Right lobe of liver (tissue), 6 donors: Measurements from ENCODE around the gene LHX5. TPM values are rescaled to one million over a fixed set of nuclear protein-coding genes. Genes with fewer than 3 reads are reported as not detected.

Source experiments
- ATAC-seq, 4 donors: fragments of 200-7000 bp; cut with Tn5 transposase; one replicate each; pipeline ENCODE4 v1.9.1; 2020; ENCODE audit warnings: mild to moderate bottlenecking in 4 of 4, moderate library complexity in 4 of 4
- DNase-seq, 3 donors: peaks; one replicate each; pipeline ENCODE4 v3.0.0-alpha.2; 2020
- H3K27ac ChIP-seq, 3 donors: fragments of 200-600 bp; one replicate each; pipeline ENCODE4 v1.8.0; 2022
- H3K27me3 ChIP-seq, 2 donors: fragments of 200-600 bp; one replicate each; pipeline ENCODE4 v1.8.0; 2022
- H3K36me3 ChIP-seq, 4 donors: fragments of 200-600 bp; sonication (generic) in 1 of 4; one replicate each; pipeline versions ENCODE4 v1.5.1 to v1.8.0; 2017 to 2022; ENCODE audit warnings: control low read depth in 1 of 4
- H3K4me1 ChIP-seq, 4 donors: fragments of 200-600 bp; sonication (generic) in 1 of 4; one replicate each; pipeline versions ENCODE4 v1.5.1 to v1.8.0; 2017 to 2022; ENCODE audit warnings: control low read depth in 1 of 4
- H3K4me3 ChIP-seq, 3 donors: fragments of 200-600 bp; one replicate each; pipeline ENCODE4 v1.8.0; 2022
- H3K9me3 ChIP-seq, 4 donors: fragments of 200-600 bp; sonication (generic) in 1 of 4; one replicate each; pipeline versions ENCODE4 v1.5.1 to v1.8.0; 2017 to 2022; ENCODE audit warnings: control low read depth in 1 of 4
- POLR2A ChIP-seq: fragments of 450-650 bp; IDR thresholded peaks from one replicate; pipeline ENCODE4 v1.6.1; 2017; ENCODE audit warnings: antibody characterized with exemption, mild to moderate bottlenecking
- WGBS: methylation state at CpG from one replicate; pipeline ENCODE4 v1.1.6; 2018; ENCODE audit warnings: low coverage, low lambda C conversion rate; ENCODE audit not compliant: insufficient coverage; ENCODE audit errors: missing lambda C conversion rate; 5-methylcytosine and 5-hydroxymethylcytosine counted together
- intact Hi-C, 2 donors: fragments of 100-400 bp; cut with DNase I; formaldehyde crosslinking; loops; one replicate each; pipeline versions ENCODE4 v1.11.2 to v1.14.1; 2022
- total RNA-seq, 6 experiments: library from RNA; depleted of rRNA in 2 of 6; stranded (reverse); fragments of >200 nt in 2 of 6; fragmentation: NEBNext Ultra II Directional in 3 of 6; extraction: Animal tissue kit (Norgen Biotek cat#: 25700) in 3 of 6; gene quantifications; one replicate each; pipeline versions ENCODE4 v1.1.0 to v1.2.4, GENCODE V29; 2016 to 2023
- TF ChIP-seq, protein P1 (sequence below), 4 donors: fragments of 200-600 bp in 3 of 4; fragments of 450-650 bp in 1 of 4; IDR thresholded peaks; one replicate each; pipeline versions ENCODE4 v1.5.1 to v1.8.0; 2016 to 2022; ENCODE audit warnings: antibody characterized with exemption in 4 of 4, mild to moderate bottlenecking in 2 of 4
- donor health status: DM: no; HTN: yes; CAD: no.
- donor health status: DM: no; HTN: no; CAD: no.
- donor health status: DM: no; HTN: no; CAD: no.
- donor health status: DM: no; HTN: yes; CAD: no.
- donor health status: DM: no; HTN: yes; CAD: no.

Gene LHX5
- total RNA-seq, 6 experiments from 2014 or later: not detected

DNA sequence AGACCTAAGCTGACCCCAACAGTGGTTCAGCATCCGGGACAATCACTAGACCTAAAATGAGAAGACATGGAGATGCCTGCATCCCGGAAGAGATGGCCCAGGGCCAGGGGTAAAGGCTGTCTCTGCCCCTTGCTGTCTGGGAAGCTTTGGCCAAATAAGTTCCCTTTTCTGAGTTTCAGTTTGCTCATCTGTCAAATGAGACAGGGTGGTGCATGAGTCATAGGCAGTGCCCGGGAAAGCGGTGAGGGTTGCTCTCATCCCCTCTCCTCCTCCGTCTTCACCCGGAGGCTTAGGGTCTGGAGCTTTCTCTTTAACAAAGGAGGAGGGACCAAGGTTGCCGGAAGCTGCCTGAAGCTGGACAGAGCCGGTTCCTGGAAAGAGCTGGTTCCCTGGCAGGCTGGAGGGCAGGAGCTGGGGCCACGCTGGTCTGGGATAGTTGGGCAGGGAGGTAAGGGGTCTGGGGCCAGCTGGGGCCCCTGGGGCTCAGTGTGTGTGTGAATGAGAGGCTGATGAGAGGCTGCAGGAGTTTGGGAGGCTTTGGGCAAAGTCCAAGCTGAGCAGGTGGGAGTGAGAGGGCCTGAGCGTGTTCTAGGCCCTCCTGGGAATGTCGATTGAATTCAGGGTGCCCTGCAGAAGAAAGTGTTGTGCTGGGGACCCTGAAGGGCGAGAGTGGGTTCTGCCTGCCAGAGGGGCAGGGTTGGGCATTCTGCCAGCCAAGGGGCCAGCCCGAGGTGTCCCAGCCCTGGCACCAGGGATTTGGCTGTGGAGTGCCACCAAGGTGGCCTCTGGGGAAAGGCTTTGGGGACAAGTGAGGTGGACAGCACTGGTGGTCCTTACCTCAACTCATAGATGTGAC is 49.4 kb downstream of the LHX5 start, which contains the start of gene SDSL:
SDSL (plus strand) TSS at position 351 of the 856 bp plus-strand sequence. CDS start 5,603 bp downstream, outside the sequence.
- peak within 1 kb of the TSS; percentile 97 to 99 (median 98) for H3K27ac ChIP-seq
- no peaks in the 10 kb centered on the region for H3K9me3 ChIP-seq
- intact Hi-C loops: no loop called here
- DNase-seq (peak; percentile 83 to 88 (median 85)), ATAC-seq (peak; percentile 61 to 65 (median 63))
- H3K36me3 ChIP-seq: no peaks in the 10 kb centered on the region
- TF ChIP-seq, protein P1, sequence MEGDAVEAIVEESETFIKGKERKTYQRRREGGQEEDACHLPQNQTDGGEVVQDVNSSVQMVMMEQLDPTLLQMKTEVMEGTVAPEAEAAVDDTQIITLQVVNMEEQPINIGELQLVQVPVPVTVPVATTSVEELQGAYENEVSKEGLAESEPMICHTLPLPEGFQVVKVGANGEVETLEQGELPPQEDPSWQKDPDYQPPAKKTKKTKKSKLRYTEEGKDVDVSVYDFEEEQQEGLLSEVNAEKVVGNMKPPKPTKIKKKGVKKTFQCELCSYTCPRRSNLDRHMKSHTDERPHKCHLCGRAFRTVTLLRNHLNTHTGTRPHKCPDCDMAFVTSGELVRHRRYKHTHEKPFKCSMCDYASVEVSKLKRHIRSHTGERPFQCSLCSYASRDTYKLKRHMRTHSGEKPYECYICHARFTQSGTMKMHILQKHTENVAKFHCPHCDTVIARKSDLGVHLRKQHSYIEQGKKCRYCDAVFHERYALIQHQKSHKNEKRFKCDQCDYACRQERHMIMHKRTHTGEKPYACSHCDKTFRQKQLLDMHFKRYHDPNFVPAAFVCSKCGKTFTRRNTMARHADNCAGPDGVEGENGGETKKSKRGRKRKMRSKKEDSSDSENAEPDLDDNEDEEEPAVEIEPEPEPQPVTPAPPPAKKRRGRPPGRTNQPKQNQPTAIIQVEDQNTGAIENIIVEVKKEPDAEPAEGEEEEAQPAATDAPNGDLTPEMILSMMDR (IDR thresholded peaks at IDR 0.05): no peak
- peak; percentile 93 for TF ChIP-seq POLR2A
- WGBS: 4% methylated on average over 10 of the region's 13 CpGs
- no peaks in the 10 kb centered on the region for H3K27me3 ChIP-seq
- peaks cover 0 to 36% (median 14%) of the 10 kb centered on the region in 4 donors for H3K4me1 ChIP-seq
- peak within 1 kb of the TSS; percentile 64 to 68 (median 65) for H3K4me3 ChIP-seq

DNA sequence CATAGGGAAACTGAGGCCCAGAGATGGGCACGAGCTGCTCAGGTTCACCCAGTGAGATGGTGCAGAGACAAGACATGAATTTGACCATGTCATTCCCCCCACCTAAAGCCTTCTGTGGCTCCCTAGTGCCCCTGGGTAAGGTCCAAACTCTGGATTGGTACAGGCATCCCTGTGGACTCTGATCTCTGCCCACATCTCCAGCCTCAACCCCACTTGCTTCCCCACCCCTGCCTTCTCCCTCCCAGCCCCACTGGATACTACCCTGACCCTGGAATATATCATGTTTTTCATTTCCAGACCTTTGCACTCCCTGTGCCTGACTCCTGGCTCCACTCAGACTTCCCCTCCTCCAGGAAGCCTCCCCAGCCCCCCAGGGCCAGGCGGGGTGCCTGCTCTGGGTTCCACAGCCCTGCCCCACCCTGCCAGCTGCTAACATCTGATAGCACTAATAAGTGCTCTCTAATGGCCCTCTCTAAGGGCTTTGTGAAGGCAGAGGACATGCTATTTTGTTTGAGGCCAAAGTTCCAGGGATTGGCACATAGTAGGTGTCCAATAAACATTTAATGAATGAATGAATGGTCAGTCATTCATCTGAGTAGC is 50.6 kb downstream of the LHX5 start:
- H3K36me3 ChIP-seq: no peaks in the 10 kb centered on the region
- peak overlapping the region; percentile 97 to 99 (median 98) for H3K27ac ChIP-seq
- intact Hi-C loops: no loop called here
- peaks cover 0 to 37% (median 15%) of the 10 kb centered on the region in 4 donors for H3K4me1 ChIP-seq
- no peak overlapping the region for H3K4me3 ChIP-seq
- TF ChIP-seq, protein P1 (IDR thresholded peaks at IDR 0.05): no peak
- TF ChIP-seq POLR2A: no peak
- no peaks in the 10 kb centered on the region for H3K27me3 ChIP-seq
- 6% methylated on average over 1 of the region's 2 CpGs for WGBS
- DNase-seq (peak; percentile 62 to 81 (median 79)), ATAC-seq (peak; percentile 6 to 15 (median 10))
- no peaks in the 10 kb centered on the region for H3K9me3 ChIP-seq

DNA sequence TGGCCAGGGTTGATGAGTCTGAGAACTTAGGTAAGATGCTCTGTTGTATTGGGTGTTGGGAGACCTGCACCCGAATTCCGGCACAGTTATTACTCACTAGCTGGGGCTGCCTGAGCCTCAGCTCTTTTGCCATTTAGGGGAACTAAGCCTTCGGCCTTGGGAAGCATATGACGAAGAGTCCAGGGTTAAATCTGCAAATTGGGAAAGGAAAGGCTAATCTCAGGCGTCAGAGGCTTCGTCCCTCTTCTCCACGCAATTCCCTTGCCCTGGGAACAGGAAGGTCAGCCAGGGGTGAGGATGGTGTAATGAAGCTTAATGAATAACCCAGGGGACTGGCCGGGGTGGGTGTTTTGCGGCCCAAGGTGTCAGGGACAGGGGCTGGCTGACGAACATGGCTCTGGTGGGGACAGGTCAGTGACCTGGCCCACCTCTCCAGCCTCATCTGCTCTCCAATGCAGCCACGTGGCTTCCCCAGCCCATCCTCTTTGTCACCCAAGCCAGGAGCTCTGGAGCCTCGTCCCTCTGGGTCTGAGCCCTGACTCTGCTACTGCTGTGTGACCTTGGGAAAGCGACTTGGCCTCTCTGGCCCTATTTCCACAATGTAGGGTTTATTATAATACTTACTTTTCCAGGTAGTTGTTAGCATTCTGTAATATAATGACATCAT is 53.3 kb downstream of the LHX5 start:
- intact Hi-C loops: no loop called here
- TF ChIP-seq POLR2A: peak; percentile 69
- TF ChIP-seq, protein P1 (IDR thresholded peaks at IDR 0.05): no peak
- Histone ChIP-seq H3K4me1 (peaks cover 0 to 56% (median 22%) of the 10 kb centered on the region in 4 donors), H3K27me3 (no peaks in the 10 kb centered on the region), H3K4me3 (no peak overlapping the region), H3K9me3 (no peaks in the 10 kb centered on the region), H3K27ac (peak overlapping the region; percentile 91 to 99 (median 95)), H3K36me3 (no peaks in the 10 kb centered on the region)
- DNase-seq: peak; percentile 89 to 97 (median 96)
- ATAC-seq: peak; percentile 63 to 85 (median 75)
- WGBS: 11% methylated on average over 10 of the region's 13 CpGs

DNA sequence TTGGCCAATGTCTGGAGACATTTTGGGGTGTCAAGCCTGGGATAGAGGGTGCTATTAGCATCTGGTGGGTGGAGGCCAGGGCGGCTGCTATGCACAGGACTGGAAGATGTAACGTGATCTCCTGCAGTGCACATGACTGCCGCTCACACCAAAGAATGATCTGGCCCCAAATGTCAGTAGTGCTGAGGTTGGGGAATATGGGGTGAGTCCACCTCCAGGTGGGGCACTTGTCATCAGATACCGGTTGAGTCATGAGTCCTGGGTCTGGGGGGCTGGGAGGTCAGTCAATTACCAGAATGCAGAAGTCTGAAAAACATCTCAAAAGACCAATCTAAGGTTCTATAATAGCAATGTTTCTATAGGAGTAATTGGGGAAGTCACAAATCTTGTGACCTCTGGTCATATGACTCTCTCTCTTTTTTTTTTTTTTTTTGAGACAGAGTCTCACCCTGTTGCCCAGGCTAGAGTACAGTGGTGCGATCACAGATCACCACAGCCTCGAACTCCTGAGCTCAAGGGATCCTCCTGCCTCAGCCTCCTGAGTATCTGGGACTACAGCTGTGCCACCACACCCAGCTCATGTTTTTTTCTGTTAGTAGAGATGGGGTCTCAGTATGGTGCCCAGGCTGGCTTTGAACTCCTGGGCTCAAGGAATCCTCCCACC is 55.4 kb downstream of the LHX5 start:
- intact Hi-C loops: no loop called here
- no peak for TF ChIP-seq POLR2A
- TF ChIP-seq, protein P1 (IDR thresholded peaks at IDR 0.05): no peak
- WGBS: 52% methylated on average over 6 of the region's 6 CpGs
- no peak overlapping the region for H3K4me3 ChIP-seq
- H3K9me3 ChIP-seq: no peaks in the 10 kb centered on the region
- no peaks in the 10 kb centered on the region for H3K27me3 ChIP-seq
- peak overlapping the region; percentile 63 to 99 (median 95) for H3K27ac ChIP-seq
- H3K36me3 ChIP-seq: no peaks in the 10 kb centered on the region
- ATAC-seq (peak in 2 of 4 donors; percentile 0 to 2), DNase-seq (no peak)
- peaks cover 0 to 45% (median 22%) of the 10 kb centered on the region in 4 donors for H3K4me1 ChIP-seq
